ENCODE measurements around the gene CENPM.

CENPM gene

GRCh38 chr22:41905411-41906202 lies 41.3 kb downstream of the CENPM start:
- ChIA-PET CTCF (interaction anchor here (1.0 to 3.6 kb wide), 5 partner anchors 12 to 208 kb away, joined by 3 to 12 read pairs (median 4); partner anchors contain the start of gene TNFRSF13C), POLR2A (no interaction called here)

DNA sequence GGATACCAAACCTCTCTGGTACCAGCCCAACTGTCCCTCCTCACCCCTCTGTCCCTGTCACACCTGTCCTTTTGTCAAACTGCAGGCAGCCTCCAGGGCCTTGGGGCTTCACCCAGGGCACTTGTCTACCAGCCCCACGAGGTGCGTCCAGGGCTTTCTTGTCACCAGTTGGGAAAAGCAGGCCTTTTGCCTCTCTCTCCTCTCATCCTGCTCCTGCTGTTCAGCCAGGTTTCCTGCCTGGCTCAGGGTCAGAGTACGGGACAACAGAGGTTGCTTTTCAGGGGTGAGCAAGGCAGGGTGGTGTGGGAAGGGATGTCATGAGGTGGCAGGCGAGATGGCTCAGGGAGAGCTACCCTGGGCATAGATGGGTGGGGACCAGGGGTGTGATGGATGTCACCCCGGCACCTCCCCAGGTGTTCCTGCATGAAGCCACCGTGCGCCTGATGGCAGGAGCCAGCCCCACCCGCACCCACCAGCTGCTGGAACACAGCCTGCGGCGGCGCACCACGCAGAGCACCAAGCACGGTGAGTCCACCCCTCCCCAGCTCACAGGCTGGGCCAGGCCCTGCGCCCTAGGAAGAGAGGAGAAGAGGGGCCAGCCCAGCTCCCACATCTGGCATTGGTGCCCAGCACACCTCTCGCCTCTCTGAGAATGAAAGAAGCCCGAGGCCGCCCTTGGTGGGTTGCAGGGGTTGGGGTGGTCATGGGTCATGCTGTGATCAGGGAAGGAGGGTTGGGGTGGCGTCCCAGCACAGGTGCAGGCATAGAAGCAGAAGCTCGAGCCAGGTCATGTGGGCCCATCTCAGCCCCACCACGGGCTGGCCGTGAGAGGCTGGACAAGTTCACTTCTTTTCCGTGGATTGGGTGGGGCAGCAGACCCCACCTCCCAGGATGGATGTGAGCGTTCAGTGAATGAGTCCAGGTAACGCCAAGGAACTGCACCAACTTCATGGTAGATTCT lies 42.2 kb downstream of the CENPM start:
- ChIA-PET POLR2A (no interaction called here), CTCF (interaction anchor here (1.9 to 3.6 kb wide), 2 partner anchors 11 to 207 kb away, joined by 4 to 12 read pairs; no protein-coding TSS in a partner anchor)
- no peak overlapping the region for H3K4me3 ChIP-seq (ENCODE audit: low read depth, low read length)
- no peak for DNase-seq (ENCODE audit: low read depth, low spot score)
- no peak for TF ChIP-seq CTCF (IDR thresholded peaks at IDR 0.05; ENCODE audit: insufficient read depth, low read length, missing control alignments)

More at GRCh38 chr22:41905411-41906202, 41.3 kb downstream of the CENPM start:
- DNase-seq (ENCODE audit: low read depth, low spot score) = no peak
- H3K4me3 ChIP-seq (ENCODE audit: low read depth, low read length) = no peak overlapping the region
- no peak for TF ChIP-seq CTCF (IDR thresholded peaks at IDR 0.05; ENCODE audit: insufficient read depth, low read length, missing control alignments)

DNA sequence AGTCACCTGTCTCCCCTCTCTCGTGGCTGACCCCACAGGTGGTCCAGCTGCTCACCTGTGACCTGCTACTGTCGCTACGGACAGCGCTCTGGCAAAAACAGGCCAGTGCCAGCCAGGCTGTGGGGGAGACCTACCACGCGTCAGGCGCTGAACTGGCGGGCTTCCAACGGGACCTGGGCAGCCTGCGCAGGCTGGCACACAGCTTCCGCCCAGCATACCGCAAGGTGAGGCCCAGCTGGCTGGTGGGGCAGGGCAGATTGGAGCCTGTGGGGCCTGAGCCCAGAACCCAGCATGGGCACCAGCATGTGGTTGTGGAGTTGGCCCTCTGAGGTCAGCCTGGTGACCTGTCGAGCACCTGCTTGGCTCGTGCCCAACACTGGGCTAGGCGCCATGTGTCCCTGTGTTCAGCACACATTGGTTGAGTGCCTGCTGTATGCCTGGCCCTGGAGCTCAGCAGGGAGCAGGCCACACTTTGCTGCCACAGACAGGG lies 44.0 kb downstream of the CENPM start:
- H3K4me3 ChIP-seq (ENCODE audit: low read depth, low read length) = no peak overlapping the region
- POLR2A ChIA-PET = no interaction called here
- DNase-seq (ENCODE audit: low read depth, low spot score) = no peak
- TF ChIP-seq CTCF (IDR thresholded peaks at IDR 0.05; ENCODE audit: insufficient read depth, low read length, missing control alignments) = no peak
- CTCF ChIA-PET = no interaction called here

- CTCF ChIA-PET = no interaction called here
Observed at GRCh38 chr22:41902016-41902415, 44.9 kb downstream of the CENPM start.

GRCh38 chr22:41900652-41901312 lies 46.2 kb downstream of the CENPM start:
- ChIA-PET CTCF (interaction anchor here (0.9 to 1.9 kb wide), 3 partner anchors 25 to 204 kb away, joined by 3 to 5 read pairs (median 4); no protein-coding TSS in a partner anchor), POLR2A (no interaction called here)
- TF ChIP-seq CTCF (IDR thresholded peaks at IDR 0.05; ENCODE audit: insufficient read depth, low read length, missing control alignments) = no peak
- no peak overlapping the region for H3K4me3 ChIP-seq (ENCODE audit: low read depth, low read length)
- DNase-seq (ENCODE audit: low read depth, low spot score) = no peak

More at GRCh38 chr22:41902016-41902415, 44.9 kb downstream of the CENPM start:
- no peak for TF ChIP-seq CTCF (IDR thresholded peaks at IDR 0.05; ENCODE audit: insufficient read depth, low read length, missing control alignments)
- no peak for DNase-seq (ENCODE audit: low read depth, low spot score)
- POLR2A ChIA-PET = no interaction called here
- H3K4me3 ChIP-seq (ENCODE audit: low read depth, low read length) = no peak overlapping the region

Data from AG04449 (cell line).